OCI-M1 (cell line): Measurements from ENCODE around the gene SERPIND1.
"Not testable (repeated sequence)": the region's sequence is repeated elsewhere in the genome, so short reads cannot be mapped to it uniquely, and the experiment has no call there.

Source experiments
- DNase-seq: peaks from one replicate; lab custom pipeline; 2025; lab: John Stamatoyannopoulos, UW

SERPIND1 gene, protein sequence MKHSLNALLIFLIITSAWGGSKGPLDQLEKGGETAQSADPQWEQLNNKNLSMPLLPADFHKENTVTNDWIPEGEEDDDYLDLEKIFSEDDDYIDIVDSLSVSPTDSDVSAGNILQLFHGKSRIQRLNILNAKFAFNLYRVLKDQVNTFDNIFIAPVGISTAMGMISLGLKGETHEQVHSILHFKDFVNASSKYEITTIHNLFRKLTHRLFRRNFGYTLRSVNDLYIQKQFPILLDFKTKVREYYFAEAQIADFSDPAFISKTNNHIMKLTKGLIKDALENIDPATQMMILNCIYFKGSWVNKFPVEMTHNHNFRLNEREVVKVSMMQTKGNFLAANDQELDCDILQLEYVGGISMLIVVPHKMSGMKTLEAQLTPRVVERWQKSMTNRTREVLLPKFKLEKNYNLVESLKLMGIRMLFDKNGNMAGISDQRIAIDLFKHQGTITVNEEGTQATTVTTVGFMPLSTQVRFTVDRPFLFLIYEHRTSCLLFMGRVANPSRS

DNA sequence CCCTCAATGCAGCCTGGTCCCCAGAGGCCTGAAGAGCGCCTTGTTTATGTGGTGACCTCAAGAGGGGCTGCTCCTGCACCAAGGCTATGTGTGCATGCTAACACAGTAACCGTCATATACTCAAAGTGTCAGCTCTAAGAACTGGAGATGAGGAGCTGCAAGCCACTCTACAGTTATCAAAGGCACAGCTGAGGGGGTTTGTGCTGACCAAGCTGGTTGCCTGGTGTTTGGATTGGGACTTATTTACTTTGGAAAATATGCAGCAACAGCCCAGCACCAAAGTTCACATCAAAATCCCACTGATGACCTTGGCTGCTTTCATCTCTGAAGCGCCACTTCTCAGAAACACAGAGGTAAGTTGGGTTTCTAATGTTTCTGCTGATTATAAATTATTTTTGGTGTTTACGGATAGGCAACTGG, at the start of gene SERPIND1:
TSS of gene SERPIND1 (plus strand) at position 321 of the 420 bp plus-strand sequence. CDS start 5,200 bp downstream, outside the sequence.
- DNase-seq: no peak

DNA sequence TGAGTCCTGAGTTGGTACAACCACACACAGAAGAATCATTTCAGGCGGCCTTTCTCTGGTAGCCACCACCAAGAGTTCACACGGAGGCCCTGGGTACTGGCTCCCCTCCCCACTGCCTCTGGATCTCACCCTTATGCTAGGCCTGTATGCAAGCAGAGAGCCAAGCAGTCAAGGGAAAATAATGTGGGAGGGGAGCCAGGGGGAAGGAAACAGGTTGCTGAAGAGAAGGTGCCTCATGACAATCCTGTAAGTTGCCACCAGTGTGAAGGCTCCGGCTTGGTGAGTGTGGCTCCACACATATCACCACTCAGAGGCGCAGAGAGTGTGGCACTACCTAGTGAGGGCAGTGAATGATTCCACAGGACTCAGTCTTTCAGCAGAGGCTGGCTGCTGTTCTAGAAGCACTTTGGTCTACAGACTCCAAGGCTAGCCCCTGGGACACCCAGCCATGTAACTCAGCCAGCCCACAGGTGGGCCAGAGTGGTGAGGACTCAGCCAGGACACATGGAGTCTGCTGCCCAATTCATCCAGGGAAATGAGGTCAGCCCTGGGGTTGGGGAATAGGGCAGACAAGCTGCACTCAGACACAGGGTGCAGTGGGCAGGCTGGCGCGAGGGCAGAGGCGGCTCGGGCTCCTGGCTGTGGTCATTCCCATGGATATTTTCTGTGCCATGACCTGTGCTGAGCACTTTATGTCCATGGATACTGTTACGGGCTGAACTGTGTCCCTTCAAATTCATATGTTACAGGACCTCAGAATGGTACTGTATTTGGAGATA, 49.0 kb upstream of the SERPIND1 start:
- no peak for DNase-seq

DNA sequence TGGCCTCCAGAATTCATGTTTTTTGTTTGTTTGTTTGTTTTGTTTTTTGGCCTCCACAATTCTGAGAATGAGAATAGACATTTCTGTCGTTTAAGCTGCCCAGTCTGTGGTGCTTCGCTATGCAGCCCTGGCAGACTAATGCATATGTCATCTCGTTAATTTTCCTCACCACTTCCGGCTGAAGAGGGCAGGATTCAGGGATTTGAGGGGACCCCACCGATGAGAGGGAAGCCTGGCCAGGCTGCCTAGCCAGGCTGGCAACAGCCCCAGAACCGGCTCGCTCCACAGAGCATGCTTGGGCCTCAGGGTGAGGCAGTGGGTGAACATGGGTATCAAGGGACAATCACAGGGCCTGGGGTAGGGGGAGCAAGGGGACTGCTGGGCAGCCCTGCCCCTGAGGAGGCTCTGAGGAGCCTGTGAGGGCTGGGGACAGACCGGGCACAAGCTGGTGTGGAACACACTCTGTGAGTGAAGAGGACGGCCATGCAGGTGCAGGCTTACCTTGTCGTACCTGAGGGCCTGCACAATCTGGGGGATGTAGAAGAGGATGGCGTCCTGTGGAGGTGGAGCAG, 47.8 kb upstream of the SERPIND1 start:
- DNase-seq: no peak

DNA sequence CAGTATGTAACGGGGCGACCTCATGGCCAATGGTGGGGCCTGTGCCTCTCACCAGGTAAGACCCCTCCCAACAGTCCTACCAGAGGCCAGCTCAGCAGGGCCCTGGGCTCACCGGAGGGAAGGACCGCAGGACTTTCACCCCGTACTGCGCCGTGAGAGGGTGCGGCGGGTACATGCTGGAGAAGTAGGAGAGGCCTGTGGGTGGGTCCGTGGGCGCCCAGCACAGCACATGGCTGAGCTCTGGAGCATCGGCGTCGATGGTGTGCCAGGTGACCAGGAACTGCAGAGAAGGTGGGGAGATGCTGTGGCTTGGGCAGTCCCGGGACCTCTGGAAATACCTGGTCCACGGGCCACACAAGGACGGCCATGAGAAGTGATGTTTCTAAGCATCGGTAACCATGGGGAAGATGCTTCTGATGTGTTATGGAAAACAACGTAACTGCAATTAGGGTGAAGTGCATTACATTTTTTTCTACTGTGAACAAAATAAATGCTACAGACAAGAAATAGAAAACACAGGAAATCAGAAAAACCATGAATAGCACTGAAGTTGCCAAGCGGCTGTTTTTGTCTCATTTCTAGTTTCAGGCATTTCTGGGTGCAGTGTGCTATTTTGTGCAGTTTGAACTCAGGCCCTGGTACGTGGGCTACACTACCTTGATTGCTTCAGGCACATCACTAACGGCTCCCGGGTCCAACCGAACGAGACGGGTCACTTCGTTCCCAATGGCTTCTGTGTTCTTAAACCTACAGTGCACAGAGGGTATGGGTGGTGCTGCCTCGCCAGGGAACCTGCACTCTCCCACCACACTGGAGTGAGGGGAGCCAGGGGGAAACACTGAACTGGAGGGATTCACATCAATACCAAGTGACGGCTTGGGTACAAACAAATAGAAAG, 46.5 kb upstream of the SERPIND1 start:
- no peak for DNase-seq

DNA sequence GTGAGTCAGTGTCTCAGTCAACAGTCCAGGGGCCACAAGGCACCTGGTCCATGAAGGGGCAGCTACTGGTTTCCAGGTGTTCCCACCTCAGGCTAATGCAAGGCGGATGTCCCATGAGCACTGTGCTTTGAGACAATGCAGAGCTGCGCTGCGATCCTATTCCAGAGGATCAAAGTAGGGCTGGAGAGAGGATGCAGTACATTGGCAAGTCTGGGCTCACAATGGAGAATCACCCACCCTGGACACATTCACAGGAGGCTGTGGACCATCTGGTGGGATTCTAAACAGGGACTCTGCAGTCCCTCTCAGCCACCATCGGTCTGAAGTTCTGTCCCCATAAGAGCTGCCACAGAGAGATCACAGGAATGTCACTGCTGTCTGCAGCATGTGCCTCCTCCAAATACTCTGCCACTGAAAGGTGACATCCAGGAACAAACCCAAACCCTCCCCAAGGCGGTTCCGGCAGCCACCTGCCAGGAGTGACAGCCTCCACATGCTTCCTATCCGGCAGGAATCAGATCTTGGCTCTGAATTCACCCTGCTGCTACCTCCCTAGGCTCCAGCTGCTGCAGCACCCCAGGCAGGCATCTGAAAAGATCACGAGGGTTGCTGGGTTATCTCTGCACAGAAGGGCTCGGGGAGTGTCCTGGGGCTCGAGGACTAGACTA, 45.3 kb upstream of the SERPIND1 start:
- DNase-seq: no peak

DNA sequence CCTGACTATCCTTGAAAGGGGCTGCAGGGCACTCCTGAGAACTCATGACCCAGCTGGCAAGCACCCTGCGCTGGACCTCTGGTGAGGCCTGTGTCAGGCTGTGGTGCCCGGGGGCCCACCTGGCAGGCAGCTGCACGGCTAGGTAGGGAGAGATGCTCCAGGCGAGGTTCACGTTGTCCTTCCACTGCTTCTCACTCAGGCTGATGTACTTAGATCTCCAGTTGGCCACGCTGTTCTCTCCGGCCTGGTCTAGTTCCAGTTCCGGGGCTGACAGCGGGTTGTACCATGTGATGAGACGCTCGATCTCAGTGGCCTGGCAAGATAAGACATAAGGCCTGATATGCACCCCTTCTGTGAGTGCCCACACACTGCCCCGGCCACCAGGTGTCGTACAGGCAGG, 44.7 kb upstream of the SERPIND1 start:
- no peak for DNase-seq

DNA sequence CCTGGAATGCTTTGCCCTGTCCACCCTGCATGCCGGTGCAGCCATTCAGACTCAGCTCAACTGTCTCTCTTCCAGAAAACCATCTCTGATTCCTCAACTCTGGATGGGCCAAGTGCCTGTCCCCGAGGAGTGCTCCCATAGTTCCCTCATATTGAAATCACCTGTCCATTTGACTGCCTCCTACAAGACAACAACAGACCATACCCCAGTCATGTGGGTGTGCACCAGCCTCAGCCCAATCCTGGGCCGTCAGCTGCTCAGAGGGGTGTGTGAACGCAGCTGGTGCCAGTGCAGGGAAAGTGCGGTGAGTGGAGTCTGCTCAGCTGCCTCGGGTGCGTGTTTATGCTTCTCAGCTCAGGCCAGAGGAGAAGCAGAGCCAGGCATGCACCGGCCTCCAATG, 41.5 kb upstream of the SERPIND1 start:
- not testable (repeated sequence) for DNase-seq

DNA sequence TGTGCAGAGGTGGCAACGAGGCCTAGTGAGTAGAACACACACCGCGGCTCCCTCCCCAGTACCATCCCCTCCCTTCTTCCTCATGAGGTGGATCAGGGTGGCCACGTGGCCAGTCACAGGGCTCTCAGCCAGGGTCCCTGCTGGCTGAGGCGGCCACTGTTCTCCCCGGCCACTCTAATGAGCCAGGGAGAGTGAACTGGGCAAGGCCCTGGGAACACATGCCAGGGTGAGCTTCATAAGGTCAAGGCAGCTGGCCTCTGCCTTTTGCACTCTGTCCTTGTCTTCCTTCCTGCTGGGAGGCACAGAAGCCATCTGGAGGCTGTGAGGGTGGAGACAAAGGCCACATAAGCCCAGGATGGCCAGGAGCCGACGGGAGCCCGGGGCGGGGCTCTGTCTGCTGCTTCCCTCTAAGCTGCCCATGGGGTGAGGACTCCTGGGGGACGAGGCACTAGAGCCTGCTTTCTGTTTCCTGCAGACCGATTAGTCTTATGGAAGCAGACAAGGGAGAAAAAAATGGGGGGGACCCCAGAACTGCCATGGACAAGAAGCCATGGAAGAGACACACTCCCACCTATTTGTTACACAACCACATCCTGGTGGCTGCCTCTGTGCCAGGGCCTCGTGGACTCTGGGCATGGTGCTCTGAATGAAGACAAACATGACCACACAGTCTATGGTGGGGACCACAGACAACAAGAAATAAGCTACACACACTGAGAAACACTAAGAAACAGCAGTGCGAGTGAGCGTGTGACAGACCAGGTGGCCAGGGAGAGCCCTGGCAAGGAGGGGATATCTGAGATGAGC, 38.4 kb upstream of the SERPIND1 start:
- not testable (repeated sequence) for DNase-seq

DNA sequence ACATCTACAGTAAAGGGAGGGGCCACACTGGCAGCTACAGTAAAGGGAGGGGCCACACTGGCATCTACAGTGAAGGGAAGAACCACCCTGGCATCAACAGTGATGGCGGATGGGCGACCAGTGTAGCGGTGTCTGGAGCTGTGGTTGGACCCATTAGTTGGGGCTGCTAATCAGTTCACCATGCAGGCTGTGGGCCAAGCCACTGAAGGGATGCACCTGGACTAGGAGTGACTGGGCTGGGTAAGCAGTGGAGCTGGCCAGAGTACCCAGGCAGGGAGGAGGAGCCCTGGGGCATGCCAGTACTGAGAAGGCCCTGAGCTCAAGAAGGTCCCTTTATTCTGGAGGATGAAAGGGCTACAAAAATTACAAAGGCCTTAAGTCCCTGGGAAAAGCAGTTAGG, 37.0 kb upstream of the SERPIND1 start:
- DNase-seq: not testable (repeated sequence)

DNA sequence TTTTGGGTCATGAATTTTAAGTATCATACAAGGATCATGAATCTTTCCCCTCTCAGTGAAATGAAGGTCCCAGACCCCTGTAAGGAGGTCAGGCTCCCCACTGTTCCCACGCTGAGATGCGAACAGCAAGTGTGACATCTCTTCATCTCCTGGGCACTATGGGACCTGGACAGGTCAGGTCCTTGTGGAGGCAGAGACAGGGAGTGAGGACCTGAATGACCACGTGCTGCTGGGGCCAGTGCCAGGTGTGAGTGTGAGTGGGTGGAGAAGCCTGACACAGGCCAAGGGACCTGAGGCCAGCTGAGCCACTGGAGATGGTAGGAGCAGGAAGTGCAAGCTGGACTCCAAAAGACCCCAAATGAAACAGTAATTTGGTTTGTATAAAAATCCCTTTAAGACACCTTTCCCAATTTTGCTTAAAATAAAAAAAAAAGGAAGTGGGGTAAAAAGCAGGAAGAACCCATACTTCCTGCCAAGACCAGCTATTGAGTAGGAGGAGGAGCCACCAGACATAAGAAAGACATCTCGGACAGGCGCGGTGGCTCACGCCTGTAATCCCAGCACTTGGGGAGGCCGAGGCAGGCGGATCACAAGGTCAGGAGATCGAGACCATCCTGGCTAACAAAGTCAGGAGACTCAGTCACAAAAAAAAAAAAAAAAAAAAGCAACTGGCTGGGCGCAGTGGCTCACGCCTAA, 35.4 kb upstream of the SERPIND1 start:
- no peak for DNase-seq

DNA sequence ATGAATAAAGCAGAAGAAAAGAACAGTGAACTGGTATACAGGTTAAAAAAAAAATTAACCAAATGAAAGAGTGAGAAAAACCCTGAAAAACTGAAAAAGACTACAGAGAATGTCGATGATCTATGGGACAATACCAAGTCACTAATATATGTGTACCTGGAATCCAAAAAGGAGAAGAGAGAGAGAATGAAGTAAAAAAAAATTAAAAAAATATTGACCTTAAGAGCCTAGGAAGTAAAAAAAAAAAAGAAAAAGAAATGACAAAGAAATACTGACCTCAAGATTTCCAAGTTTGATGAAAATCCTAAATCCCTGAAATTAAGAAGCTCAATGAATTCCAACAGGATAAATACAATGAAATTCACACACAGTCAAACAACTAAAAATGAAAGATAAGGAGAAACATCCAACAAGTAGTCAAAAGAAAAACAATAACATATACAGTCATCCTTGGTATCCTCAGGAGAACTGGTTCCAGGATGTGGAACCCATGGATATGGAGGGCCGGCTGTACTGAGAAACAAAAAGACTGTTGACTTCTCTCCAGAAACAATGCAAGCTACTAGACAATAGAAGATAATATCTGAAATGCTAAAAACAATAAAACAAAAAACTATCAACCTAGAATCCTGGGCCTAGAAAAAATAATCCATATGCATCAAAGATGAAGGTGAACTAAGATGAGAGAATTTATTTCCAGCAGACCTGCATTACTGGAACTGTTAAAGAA, 33.5 kb upstream of the SERPIND1 start:
- no peak for DNase-seq

DNA sequence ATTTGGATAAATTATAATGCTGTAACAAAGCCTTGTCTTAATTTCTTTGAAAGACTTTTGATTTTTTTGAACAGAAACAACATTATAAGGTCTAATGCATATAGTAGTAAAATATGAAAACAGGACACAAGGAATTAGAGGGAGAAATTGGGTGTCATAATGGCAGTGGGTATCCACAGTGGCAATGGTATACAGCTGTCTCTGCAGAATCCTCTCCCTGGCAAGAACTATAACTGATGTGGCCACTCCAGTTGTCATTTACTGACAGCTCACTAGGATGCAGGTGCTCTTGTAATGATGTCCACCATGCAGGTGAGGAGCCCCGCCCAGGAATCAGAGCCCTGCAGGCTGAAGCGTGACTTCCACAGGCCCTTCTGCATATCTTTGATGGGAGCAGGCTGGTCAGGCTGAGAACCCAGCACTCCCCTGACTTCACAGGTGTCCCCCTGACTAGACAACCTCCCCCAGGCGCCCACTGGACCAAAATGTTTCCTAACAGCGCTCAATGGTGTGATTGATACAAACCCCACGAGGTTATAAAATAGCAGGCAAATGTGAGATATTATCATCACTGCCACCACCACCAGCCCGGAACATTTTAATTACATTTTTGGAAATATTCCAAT, 32.8 kb upstream of the SERPIND1 start:
- DNase-seq: no peak

DNA sequence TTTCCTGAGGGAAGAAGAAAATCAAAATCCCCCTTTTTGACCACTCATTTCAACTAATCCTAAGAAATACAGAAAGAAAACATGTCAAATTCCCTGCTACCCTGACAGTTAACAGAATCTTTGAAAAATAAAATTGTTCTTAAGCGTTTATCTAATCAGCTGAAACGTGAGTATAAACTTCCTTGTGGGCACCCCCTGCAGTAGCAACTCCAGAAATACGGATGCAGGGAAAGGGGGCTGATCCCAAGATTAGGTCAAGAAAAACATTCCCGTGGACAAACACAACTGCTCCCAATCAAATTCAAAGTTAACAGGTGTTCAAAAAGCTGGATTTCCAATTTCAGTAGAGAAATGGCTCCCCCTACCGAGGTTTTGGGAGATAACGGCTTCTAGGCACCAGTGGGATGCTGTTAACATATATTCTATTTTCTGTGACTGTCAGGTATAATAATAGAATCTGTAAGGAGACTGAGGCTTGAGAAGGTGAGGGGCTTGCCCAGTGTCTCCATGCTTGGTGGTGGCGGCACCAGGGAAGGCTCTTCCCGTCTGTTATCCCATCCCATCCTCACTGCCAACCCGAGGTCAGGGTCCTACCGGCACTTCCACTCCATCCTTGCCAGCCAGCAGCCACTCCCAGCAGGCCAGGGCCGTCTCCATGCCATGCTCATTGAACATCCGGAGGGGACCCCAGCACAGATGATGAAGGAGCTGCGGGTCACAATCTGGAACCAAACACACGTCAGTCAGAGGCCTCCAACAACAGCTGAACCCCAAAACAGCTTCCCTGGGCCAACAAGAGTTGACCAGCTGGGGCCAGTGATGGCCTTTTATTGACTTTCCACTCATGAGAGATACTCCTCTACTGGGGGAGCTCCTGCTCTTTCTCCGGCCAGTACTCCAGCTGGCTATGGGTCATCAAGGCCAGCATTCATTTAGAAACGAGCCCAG, 32.0 kb upstream of the SERPIND1 start:
- DNase-seq: peak; percentile 75

DNA sequence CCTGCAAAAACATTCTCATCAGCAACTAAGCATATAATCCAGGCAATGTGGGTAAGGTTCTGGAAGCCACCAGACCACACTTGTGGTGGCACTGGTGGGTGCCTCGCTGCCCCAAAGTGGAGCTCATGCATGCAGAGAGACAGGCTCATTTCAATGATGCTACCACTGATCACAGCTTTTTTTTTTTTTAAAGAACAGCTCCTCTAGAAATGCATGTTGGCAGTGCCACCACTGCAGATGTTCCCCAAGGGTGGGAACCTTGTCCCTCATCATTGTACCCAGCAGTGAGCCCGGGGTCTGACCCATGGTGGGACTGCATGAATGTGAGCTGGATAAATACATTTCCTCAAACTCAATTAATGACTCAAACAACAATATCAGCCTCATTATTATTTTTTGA, 31.1 kb upstream of the SERPIND1 start:
- no peak for DNase-seq

DNA sequence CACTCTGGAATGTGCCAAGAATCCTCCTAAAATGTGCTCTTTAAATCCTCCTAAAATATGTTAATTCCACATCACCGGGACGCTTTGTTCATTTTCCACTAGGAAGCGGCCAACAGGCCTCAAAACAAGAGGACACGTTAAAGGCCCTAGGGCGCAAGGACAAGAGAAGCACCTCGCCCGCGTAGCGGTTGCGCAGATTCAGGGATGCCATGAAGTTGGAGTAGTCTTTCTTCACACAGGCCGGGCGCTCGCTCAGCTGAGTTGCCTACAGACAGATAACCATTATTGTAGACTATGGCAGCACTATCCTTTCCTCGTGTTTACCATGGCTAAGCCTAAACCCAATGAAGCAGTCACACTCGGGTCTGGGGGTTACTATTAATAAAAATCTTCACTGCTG, 29.5 kb upstream of the SERPIND1 start:
- no peak for DNase-seq

DNA sequence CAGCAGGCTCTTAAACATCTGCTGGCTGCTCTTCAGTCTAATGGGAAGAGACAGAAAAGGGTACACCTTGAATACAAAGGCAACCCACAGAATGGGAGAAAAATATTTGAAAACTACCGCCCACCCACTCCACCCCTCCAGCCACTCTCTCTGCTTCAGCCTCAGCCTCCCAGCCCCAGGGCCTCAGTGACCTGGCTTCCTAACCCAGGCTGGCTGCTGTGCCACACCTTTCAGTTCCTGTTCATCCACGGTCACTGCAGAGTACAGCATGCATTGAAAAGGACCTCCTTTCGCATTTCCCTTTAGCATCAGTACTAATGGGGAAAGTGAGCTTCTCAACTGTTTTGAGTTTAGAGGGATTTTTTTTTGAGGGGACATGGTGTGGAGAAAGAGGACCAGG, 28.8 kb upstream of the SERPIND1 start:
- no peak for DNase-seq
